Measurements from ENCODE around the gene CEP63. TPM values are rescaled to one million over a fixed set of nuclear protein-coding genes. Genes with fewer than 3 reads are reported as not detected.

CEP63 gene
- total and polyA plus RNA-seq, 9 of the 15 experiments (the other 6 are each of a cell fraction or from before 2014, with no cell fraction given): 5.1 to 17.8 (median 10.6) TPM

- no peak for TF ChIP-seq PATZ1 (CRISPR knock-in tag; IDR thresholded peaks at IDR 0.05; ENCODE audit: borderline replicate concordance)
- TF ChIP-seq ZNF75A (CRISPR knock-in tag; IDR thresholded peaks at IDR 0.05): no peak
- TF ChIP-seq TEAD1 (CRISPR knock-in tag; IDR thresholded peaks at IDR 0.05): no peak
Observed at GRCh38 chr3:134441821-134442220, 44.0 kb upstream of the CEP63 start (continued).

- POLR2A ChIA-PET: interaction anchor here (0.9 kb wide), 1 partner anchor 60 kb away, joined by 4 read pairs; no protein-coding TSS in a partner anchor
- H3K4me1 ChIP-seq (replicated peaks in 1 of 2; ENCODE audit: control insufficient read depth in 2 of 2, insufficient read depth in 2 of 2, low read length in 2 of 2): no peaks in the 10 kb centered on the region
- no peak overlapping the region for H2AFZ ChIP-seq (ENCODE audit: low read depth, low read length)
- ATAC-seq (no peak), FAIRE-seq (no peak), DNase-seq (ENCODE audit: extremely low read depth in 1 of 4, low spot score in 3 of 4) (no peak)
- H3K27ac ChIP-seq (ENCODE audit: extremely low read depth, low read depth, low read length): no peak overlapping the region
- H3K9ac ChIP-seq (ENCODE audit: insufficient read depth in 1 of 2, low read depth in 2 of 2, low read length in 2 of 2): no peak overlapping the region
- no peaks in the 10 kb centered on the region for H4K20me1 ChIP-seq (replicated peaks; ENCODE audit: control insufficient read depth, insufficient read depth, low read length)
- in situ Hi-C loops (cut with MboI): no loop called here
- intact Hi-C loops (cut with micrococcal nuclease): no loop called here
- no peaks in the 10 kb centered on the region for H3K79me2 ChIP-seq (ENCODE audit: control insufficient read depth, insufficient read depth, low read length)
- H3K9me3 ChIP-seq (replicated peaks; ENCODE audit: control insufficient read depth, insufficient read depth, low read depth, low read length): no peaks in the 10 kb centered on the region
- BruUV-seq (replicated peaks): no TSS peak
- WGBS (ENCODE audit: insufficient coverage, low coverage, missing lambda C conversion rate): 0% methylated on average over 1 of the region's 1 CpG
- H3K4me3 ChIP-seq: no peak overlapping the region
- H3K4me2 ChIP-seq (ENCODE audit: insufficient read depth, low read length): no peak overlapping the region
- H3K27me3 ChIP-seq (ENCODE audit: control insufficient read depth in 2 of 2, insufficient read depth in 2 of 2, low read length in 2 of 2): peaks cover 0 to 28% of the 10 kb centered on the region in 2 experiments; a peak in 2 of 5 replicates
- H3K36me3 ChIP-seq (ENCODE audit: control insufficient read depth, insufficient read depth, low read length): no peaks in the 10 kb centered on the region
- H3K9me1 ChIP-seq (ENCODE audit: control insufficient read depth, insufficient read depth, low read length): no peaks in the 10 kb centered on the region
- CTCF ChIA-PET (ENCODE audit: low intra/inter-chr PET ratio): no interaction called here
- TF ChIP-seq PHF21A (IDR thresholded peaks at IDR 0.05; ENCODE audit: borderline replicate concordance, low read depth) (no peak), POLR2AphosphoS5 (IDR thresholded peaks at IDR 0.05; ENCODE audit: control insufficient read depth, insufficient read depth, low read depth, low read length) (no peak), CSDE1 (IDR thresholded peaks at IDR 0.05) (no peak), FOS (IDR thresholded peaks at IDR 0.05; ENCODE audit: extremely low read depth, insufficient read length) (no peak), TEAD2 (tag; IDR thresholded peaks at IDR 0.05) (no peak), CGGBP1 (CRISPR knock-in tag; IDR thresholded peaks at IDR 0.05) (no peak), KLF6 (CRISPR knock-in tag; IDR thresholded peaks at IDR 0.05; ENCODE audit: borderline replicate concordance) (no peak), GABPB1 (CRISPR knock-in tag; IDR thresholded peaks at IDR 0.05) (no peak), EP400 (IDR thresholded peaks at IDR 0.05) (no peak), ZNF444 (CRISPR knock-in tag; IDR thresholded peaks at IDR 0.05) (no peak), EP300 (IDR thresholded peaks at IDR 0.05; ENCODE audit: low read length) (no peak), MAX (CRISPR knock-in tag; IDR thresholded peaks at IDR 0.05) (no peak), ILF3 (IDR thresholded peaks at IDR 0.05; ENCODE audit: borderline replicate concordance) (no peak), ZNF445 (CRISPR knock-in tag; IDR thresholded peaks at IDR 0.05; ENCODE audit: low read depth) (no peak), RBM25 (IDR thresholded peaks at IDR 0.05; ENCODE audit: low read depth, low read length, severe bottlenecking) (no peak), RUNX1 (IDR thresholded peaks at IDR 0.05; ENCODE audit: low read depth) (no peak), TAF1 (IDR thresholded peaks at IDR 0.05; ENCODE audit: control insufficient read depth, extremely low read depth, insufficient read depth, low read length, severe bottlenecking) (no peak), L3MBTL2 (IDR thresholded peaks at IDR 0.05) (no peak)
Observed at GRCh38 chr3:134445095-134445494, 40.8 kb upstream of the CEP63 start.
